ENCODE measurements around the gene ESR1. TPM values are rescaled to one million over a fixed set of nuclear protein-coding genes. Genes with fewer than 3 reads are reported as not detected.

ESR1 gene
- total and polyA plus RNA-seq, 9 of the 15 experiments (the other 6 are each of a cell fraction or from before 2014, with no cell fraction given): 0.03 to 0.27 (median 0.08) TPM; not detected in 1

DNA sequence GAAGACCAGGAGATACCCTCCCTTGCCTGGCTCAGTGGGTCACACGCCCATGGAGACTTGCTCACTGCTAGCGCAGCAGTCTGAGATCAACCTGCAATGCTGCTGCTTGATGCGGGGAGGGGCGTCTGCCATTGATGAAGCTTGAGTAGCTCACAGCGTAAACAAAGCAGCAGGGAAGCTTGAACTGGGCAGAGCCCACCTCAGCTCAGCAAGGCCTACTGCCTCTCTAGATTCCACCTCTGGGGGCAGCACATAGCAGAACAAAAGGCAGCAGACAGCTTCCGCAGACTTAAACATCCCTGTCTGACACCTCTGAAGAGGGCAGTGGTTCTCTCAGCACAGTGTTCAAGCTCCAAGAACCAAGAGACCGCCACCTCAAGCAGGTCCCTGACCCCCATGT is 271.3 kb downstream of the ESR1 start:
- TF ChIP-seq ZNF76 (CRISPR knock-in tag; IDR thresholded peaks at IDR 0.05; ENCODE audit: borderline replicate concordance) (no peak), FOS (IDR thresholded peaks at IDR 0.05; ENCODE audit: extremely low read depth, insufficient read length) (no peak), PRPF4 (IDR thresholded peaks at IDR 0.05; ENCODE audit: insufficient read depth, low read depth, low read length, poor library complexity, severe bottlenecking) (no peak), MYNN (IDR thresholded peaks at IDR 0.05) (no peak), MYNN (CRISPR knock-in tag; IDR thresholded peaks at IDR 0.05) (no peak), EWSR1 (IDR thresholded peaks at IDR 0.05; ENCODE audit: borderline replicate concordance, low read depth, partially characterized antibody) (no peak)
- TF ChIP-seq, protein P1, sequence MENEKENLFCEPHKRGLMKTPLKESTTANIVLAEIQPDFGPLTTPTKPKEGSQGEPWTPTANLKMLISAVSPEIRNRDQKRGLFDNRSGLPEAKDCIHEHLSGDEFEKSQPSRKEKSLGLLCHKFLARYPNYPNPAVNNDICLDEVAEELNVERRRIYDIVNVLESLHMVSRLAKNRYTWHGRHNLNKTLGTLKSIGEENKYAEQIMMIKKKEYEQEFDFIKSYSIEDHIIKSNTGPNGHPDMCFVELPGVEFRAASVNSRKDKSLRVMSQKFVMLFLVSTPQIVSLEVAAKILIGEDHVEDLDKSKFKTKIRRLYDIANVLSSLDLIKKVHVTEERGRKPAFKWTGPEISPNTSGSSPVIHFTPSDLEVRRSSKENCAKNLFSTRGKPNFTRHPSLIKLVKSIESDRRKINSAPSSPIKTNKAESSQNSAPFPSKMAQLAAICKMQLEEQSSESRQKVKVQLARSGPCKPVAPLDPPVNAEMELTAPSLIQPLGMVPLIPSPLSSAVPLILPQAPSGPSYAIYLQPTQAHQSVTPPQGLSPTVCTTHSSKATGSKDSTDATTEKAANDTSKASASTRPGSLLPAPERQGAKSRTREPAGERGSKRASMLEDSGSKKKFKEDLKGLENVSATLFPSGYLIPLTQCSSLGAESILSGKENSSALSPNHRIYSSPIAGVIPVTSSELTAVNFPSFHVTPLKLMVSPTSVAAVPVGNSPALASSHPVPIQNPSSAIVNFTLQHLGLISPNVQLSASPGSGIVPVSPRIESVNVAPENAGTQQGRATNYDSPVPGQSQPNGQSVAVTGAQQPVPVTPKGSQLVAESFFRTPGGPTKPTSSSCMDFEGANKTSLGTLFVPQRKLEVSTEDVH (IDR thresholded peaks at IDR 0.05; ENCODE audit: low read depth, partially characterized antibody): no peak
- ChIA-PET POLR2A (no interaction called here), CTCF (ENCODE audit: low intra/inter-chr PET ratio) (no interaction called here)
- intact Hi-C loops (cut with micrococcal nuclease) (no loop called here), in situ Hi-C loops (cut with MboI) (no loop called here)
- Histone ChIP-seq H3K4me2 (ENCODE audit: insufficient read depth, low read length) (no peak overlapping the region), H2AFZ (ENCODE audit: low read depth, low read length) (no peak overlapping the region), H3K79me2 (ENCODE audit: control insufficient read depth, insufficient read depth, low read length) (no peaks in the 10 kb centered on the region), H3K4me1 (replicated peaks in 1 of 2; ENCODE audit: control insufficient read depth in 2 of 2, insufficient read depth in 2 of 2, low read length in 2 of 2) (no peaks in the 10 kb centered on the region), H3K4me3 (no peak overlapping the region), H3K9ac (ENCODE audit: insufficient read depth in 1 of 2, low read depth in 2 of 2, low read length in 2 of 2) (no peak overlapping the region), H3K9me1 (ENCODE audit: control insufficient read depth, insufficient read depth, low read length) (no peaks in the 10 kb centered on the region), H3K9me3 (replicated peaks; ENCODE audit: control insufficient read depth, insufficient read depth, low read depth, low read length) (no peaks in the 10 kb centered on the region), H4K20me1 (replicated peaks; ENCODE audit: control insufficient read depth, insufficient read depth, low read length) (no peaks in the 10 kb centered on the region), H3K36me3 (ENCODE audit: control insufficient read depth, insufficient read depth, low read length) (no peaks in the 10 kb centered on the region), H3K27me3 (ENCODE audit: control insufficient read depth in 2 of 2, insufficient read depth in 2 of 2, low read length in 2 of 2) (no peaks in the 10 kb centered on the region), H3K27ac (ENCODE audit: extremely low read depth, low read depth, low read length) (no peak overlapping the region)
- FAIRE-seq: no peak
- ATAC-seq: no peak
- WGBS (ENCODE audit: insufficient coverage, low coverage, missing lambda C conversion rate): 1% methylated on average over 7 of the region's 7 CpGs
- BruUV-seq (replicated peaks): no TSS peak
- no peak for DNase-seq (ENCODE audit: extremely low read depth in 1 of 4, low spot score in 3 of 4)
